GM23338 (cell line): Measurements from ENCODE around the gene NAGA. TPM values are rescaled to one million over a fixed set of nuclear protein-coding genes. Genes with fewer than 3 reads are reported as not detected.

Experiments
- ATAC-seq: fragments of 200-7000 bp; cut with Tn5 transposase; 3 replicates; pipeline ENCODE4 v1.9.1; 2020
- DNase-seq: peaks from one replicate; pipeline ENCODE4 v3.0.0-alpha.2; 2015; ENCODE audit warnings: low spot score
- H2AFZ ChIP-seq: fragments of 200-600 bp; sonication (generic); 2 replicates; pipeline ENCODE4 v1.8.0; 2016; ENCODE audit warnings: antibody characterized with exemption, mild to moderate bottlenecking, moderate library complexity
- H3F3A ChIP-seq: fragments of 200-600 bp; sonication (generic); replicated peaks from 2 replicates; pipeline ENCODE4 v1.8.0; 2017; ENCODE audit warnings: antibody characterized with exemption, mixed run types, low read depth
- H3K27ac ChIP-seq: fragments of 200-600 bp; sonication (generic); 2 replicates; pipeline ENCODE4 v1.6.1; 2016; ENCODE audit warnings: low read depth
- H3K27me3 ChIP-seq: fragments of 200-600 bp; sonication (generic); 2 replicates; pipeline ENCODE4 v1.8.0; 2016; ENCODE audit warnings: mild to moderate bottlenecking, mixed run types, moderate library complexity; ENCODE audit not compliant: insufficient read depth
- H3K36me3 ChIP-seq: fragments of 200-600 bp; sonication (generic); 2 replicates; pipeline ENCODE4 v1.8.0; 2016; ENCODE audit warnings: mild to moderate bottlenecking; ENCODE audit not compliant: insufficient read depth
- H3K4me1 ChIP-seq: fragments of 200-600 bp; sonication (generic); 2 replicates; pipeline ENCODE4 v1.8.0; 2016; ENCODE audit warnings: mild to moderate bottlenecking, moderate library complexity; ENCODE audit not compliant: insufficient read depth
- H3K4me2 ChIP-seq: fragments of 200-600 bp; sonication (generic); 2 replicates; pipeline ENCODE4 v1.7.1; 2017; ENCODE audit warnings: mixed run types
- H3K4me3 ChIP-seq: fragments of 200-600 bp; sonication (generic); 2 replicates; pipeline ENCODE4 v1.6.1; 2016; ENCODE audit warnings: mixed run types
- H3K79me2 ChIP-seq: fragments of 200-600 bp; sonication (generic); replicated peaks from 2 replicates; pipeline ENCODE4 v1.8.0; 2017; ENCODE audit warnings: mild to moderate bottlenecking; ENCODE audit not compliant: insufficient read depth
- H3K9me2 ChIP-seq: fragments of 200-600 bp; sonication (generic); 2 replicates; pipeline ENCODE4 v1.8.0; 2017; ENCODE audit not compliant: insufficient read depth
- H4K20me1 ChIP-seq: fragments of 200-600 bp; sonication (generic); replicated peaks from 2 replicates; pipeline ENCODE4 v1.8.0; 2017; ENCODE audit warnings: mild to moderate bottlenecking; ENCODE audit not compliant: insufficient read depth
- H3K27ac Mint-ChIP-seq: 2 replicates; pipeline ENCODE4 v1.8.0; 2020; ENCODE audit warnings: inconsistent platforms, mild to moderate bottlenecking, moderate library complexity, mixed read lengths
- H3K27me3 Mint-ChIP-seq: 3 replicates; pipeline ENCODE4 v1.8.0; 2022; ENCODE audit warnings: low read depth, mild to moderate bottlenecking, moderate library complexity, mixed read lengths, inconsistent platforms; ENCODE audit not compliant: insufficient read depth, poor library complexity
- H3K36me3 Mint-ChIP-seq: 3 replicates; pipeline ENCODE4 v1.8.0; 2021; ENCODE audit warnings: low read depth, mild to moderate bottlenecking, inconsistent platforms, moderate library complexity, mixed read lengths
- H3K4me1 Mint-ChIP-seq: 3 replicates; pipeline ENCODE4 v1.8.0; 2020; ENCODE audit warnings: mild to moderate bottlenecking, inconsistent platforms, mixed read lengths
- H3K4me3 Mint-ChIP-seq: 3 replicates; pipeline ENCODE4 v1.8.0; 2021; ENCODE audit warnings: moderate library complexity, mild to moderate bottlenecking, inconsistent platforms, mixed read lengths
- H3K9me3 Mint-ChIP-seq: 3 replicates; pipeline ENCODE4 v1.8.0; 2020; ENCODE audit warnings: moderate library complexity, mild to moderate bottlenecking, inconsistent platforms, mixed read lengths
- CREB1 ChIP-seq: fragments of 250-450 bp; sonication (Bioruptor Pico); IDR thresholded peaks from 2 replicates; pipeline ENCODE4 v1.5.0; 2020; ENCODE audit warnings: low read depth, mild to moderate bottlenecking, moderate library complexity
- CTCF ChIP-seq, 2 experiments: fragments of 200-600 bp in 1 of 2; sonication (generic) in 1 of 2; conservative IDR thresholded peaks; 2 replicates each; pipeline versions ENCODE4 v1.5.1 to v1.6.1; 2016 to 2017; ENCODE audit warnings: antibody characterized with exemption in 2 of 2, low read depth in 2 of 2, mild to moderate bottlenecking in 2 of 2, moderate library complexity in 1 of 2
- NANOG ChIP-seq: IDR thresholded peaks from 2 replicates; pipeline ENCODE4 v1.6.1; 2016; ENCODE audit warnings: antibody characterized with exemption, borderline replicate concordance
- POLR2AphosphoS5 ChIP-seq: IDR thresholded peaks from 2 replicates; pipeline ENCODE4 v1.6.1; 2016; ENCODE audit warnings: antibody characterized with exemption, low read depth
- REST ChIP-seq: IDR thresholded peaks from one replicate; pipeline ENCODE4 v1.6.1; 2018; ENCODE audit warnings: antibody characterized with exemption; ENCODE audit not compliant: unreplicated experiment
- STAT1 ChIP-seq: IDR thresholded peaks from one replicate; pipeline ENCODE4 v1.6.1; 2016; ENCODE audit warnings: antibody characterized with exemption; ENCODE audit not compliant: unreplicated experiment
- ZNF114 ChIP-seq: fragments of 250-450 bp; sonication (Bioruptor Pico); IDR thresholded peaks from 2 replicates; pipeline ENCODE4 v1.5.0; 2020; ENCODE audit warnings: mild to moderate bottlenecking, moderate library complexity
- polyA plus RNA-seq: library from polyadenylated mRNA; unstranded; fragments of >200 nt; fragmentation: Nextera tagmentation; extraction: Ambion mirVana; gene quantifications from 2 replicates; pipeline ENCODE4 v1.2.1, GENCODE V29; 2016
- total RNA-seq: library from RNA; depleted of rRNA; stranded (reverse); fragments of >200 nt; shearing (Covaris generic); gene quantifications from 2 replicates; pipeline ENCODE4 v1.2.3, GENCODE V29; 2014

NAGA gene
- total and polyA plus RNA-seq, 2 experiments from 2014 or later, result 6.3 to 21.4 TPM

- Histone ChIP-seq H3K4me1 (no peaks in the 10 kb centered on the region), H3K4me3 (no peak overlapping the region), H3K36me3 (no peaks in the 10 kb centered on the region), H4K20me1 (no peaks in the 10 kb centered on the region), H2AFZ (no peak overlapping the region), H3K9me2 (0 out of 2 replicates have a peak, but pooled peaks cover 3% of the 10 kb centered on the region), H3K4me2 (no peak overlapping the region), H3K27ac (no peak overlapping the region), H3F3A (no peaks in the 10 kb centered on the region), H3K79me2 (no peaks in the 10 kb centered on the region), H3K27me3 (no peaks in the 10 kb centered on the region)
- DNase-seq (no peak), ATAC-seq (no peak)
- Mint-ChIP-seq H3K27me3 (peaks cover 4% of the 10 kb centered on the region), H3K36me3 (no peaks in the 10 kb centered on the region; the same call in 2 of the 3 replicates), H3K4me1 (no peaks in the 10 kb centered on the region), H3K9me3 (peaks cover 21% of the 10 kb centered on the region), H3K27ac (no peak overlapping the region), H3K4me3 (no peak overlapping the region)
- TF ChIP-seq NANOG, result no peak
- TF ChIP-seq REST, result no peak
- TF ChIP-seq ZNF114, result no peak
- no peak for TF ChIP-seq POLR2AphosphoS5
Measured at GRCh38 chr22:42013385-42013784, 57.2 kb downstream of the NAGA start.

- no peaks in the 10 kb centered on the region for H4K20me1 ChIP-seq
- H3K36me3 Mint-ChIP-seq, result no peaks in the 10 kb centered on the region; the same call in 2 of the 3 replicates
- no peaks in the 10 kb centered on the region for H3K27me3 ChIP-seq
- H3K9me3 Mint-ChIP-seq, result peaks cover 21% of the 10 kb centered on the region
- peaks cover 3% of the 10 kb centered on the region; the same call in 1 of the 2 replicates for H3K9me2 ChIP-seq
- no peak overlapping the region for H3K4me3 ChIP-seq
- no peak overlapping the region for H3K27ac ChIP-seq
- no peaks in the 10 kb centered on the region for H3K4me1 Mint-ChIP-seq
- H3K4me3 Mint-ChIP-seq, result no peak overlapping the region
- DNase-seq, result no peak
- H3K36me3 ChIP-seq, result no peaks in the 10 kb centered on the region
- ATAC-seq, result no peak
- no peak overlapping the region for H3K4me2 ChIP-seq
- no peaks in the 10 kb centered on the region for H3K4me1 ChIP-seq
- no peaks in the 10 kb centered on the region for H3F3A ChIP-seq
- H3K27me3 Mint-ChIP-seq, result peaks cover 4% of the 10 kb centered on the region
- H3K27ac Mint-ChIP-seq, result no peak overlapping the region
- H3K79me2 ChIP-seq, result no peaks in the 10 kb centered on the region
- no peak overlapping the region for H2AFZ ChIP-seq
- TF ChIP-seq ZNF114 (no peak), CREB1 (CRISPR knock-in tag) (no peak), CTCF (conservative IDR thresholded peaks at IDR 0.05; ENCODE audit: low read depth in 2 of 2) (no peak), REST (no peak), STAT1 (no peak)
Measured at GRCh38 chr22:42010778-42011177, 59.8 kb downstream of the NAGA start.
